GM19023 (cell line): ENCODE measurements around the gene CSPG5.

Experiments
- ATAC-seq: cut with Tn5 transposase; IDR thresholded peaks from one replicate; pipeline ENCODE4 v1.9.1; 2021; ENCODE audit warnings: mild to moderate bottlenecking, moderate library complexity; ENCODE audit not compliant: unreplicated experiment

CSPG5 gene

DNA sequence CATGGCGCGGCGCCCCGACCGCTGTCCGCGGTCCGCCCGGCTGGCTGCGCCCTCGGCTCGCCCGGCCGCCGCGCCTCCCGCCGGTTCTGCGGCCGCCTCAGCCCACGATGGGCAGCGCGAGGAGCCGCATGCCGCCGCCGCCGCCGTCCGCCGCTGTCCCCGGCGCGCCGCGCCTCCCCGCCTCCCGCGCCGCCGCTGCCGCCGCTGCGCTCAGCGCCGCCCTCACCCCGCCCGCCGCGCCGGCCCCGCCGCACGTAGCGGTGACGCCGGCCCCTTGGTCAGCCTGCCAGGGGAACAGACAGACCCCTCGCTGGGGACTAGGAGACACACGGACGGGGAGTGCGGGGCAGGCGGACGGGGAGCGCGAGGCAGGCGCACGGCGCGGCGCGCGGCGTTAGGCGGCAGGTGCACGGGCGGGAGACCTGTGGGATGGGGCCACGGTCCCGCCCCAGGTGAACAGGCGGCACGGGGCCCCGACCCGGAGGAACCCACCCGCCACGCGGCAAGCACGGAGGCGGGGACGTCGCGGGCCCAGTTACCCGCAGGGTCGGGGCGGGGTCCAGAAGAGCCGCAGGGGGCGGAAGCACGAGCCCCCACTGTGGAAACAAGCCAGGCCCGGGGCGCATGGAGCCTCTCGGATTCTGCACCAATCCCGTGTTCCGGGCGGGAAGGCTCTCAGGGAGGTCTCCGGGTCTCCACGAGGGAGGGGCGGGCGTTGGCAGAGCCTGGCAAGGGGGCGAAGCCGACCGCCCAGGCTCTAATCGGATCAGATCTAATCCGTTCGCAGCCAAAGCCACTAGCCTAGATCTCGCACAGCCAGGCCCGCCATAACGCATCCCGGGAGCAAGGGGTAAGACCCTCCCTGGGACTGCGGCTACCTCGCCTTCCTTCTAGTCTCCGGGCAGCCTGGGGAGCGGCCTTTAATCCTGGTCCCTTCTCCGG is at the start of gene CSPG5:
Gene CSPG5 (minus strand): TSS at position 175 of the 942 bp plus-strand sequence. CDS start 172 bp downstream, at position 3.
- peak; percentile 65 for ATAC-seq

GRCh38 chr3:47628426-47628825 is 49.8 kb upstream of the CSPG5 start:
- no peak for ATAC-seq

DNA sequence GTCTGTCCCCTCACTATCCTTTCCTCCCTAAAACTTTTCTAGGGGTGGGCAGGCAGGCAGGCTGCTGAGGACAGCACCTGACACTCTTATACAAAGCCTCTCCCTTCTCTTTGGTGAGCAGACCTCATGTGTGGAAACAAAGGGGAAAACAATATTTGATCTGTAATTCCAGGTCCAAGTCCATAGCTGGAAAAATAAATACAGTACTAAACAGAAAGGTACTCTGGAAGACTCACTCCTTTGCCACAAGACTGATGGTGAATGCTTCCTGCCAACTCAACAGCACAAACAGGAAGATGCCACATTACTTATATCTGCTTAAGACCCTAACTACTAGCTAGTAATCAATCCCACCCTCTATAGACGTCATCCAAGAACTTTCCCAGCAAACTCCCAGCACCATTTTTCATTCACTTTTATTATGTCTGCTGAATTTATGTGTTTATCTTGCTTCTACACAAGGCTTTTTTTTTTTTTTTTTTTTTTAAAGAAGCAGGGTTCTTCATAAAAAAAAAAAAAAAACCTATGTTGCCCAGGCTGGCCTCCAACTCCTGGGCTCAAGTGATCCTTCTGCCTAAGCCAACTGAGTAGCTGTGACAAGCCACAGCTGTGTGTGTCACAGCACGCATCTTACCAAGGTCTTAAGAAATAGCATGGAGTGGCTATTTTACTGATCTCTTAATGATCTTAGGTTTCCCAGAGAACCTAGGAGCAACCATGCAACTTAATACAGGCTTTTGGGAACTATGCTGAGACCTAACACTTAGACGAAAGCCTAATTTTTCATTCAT is 44.2 kb upstream of the CSPG5 start:
- ATAC-seq: no peak

GRCh38 chr3:47617086-47618010 is 38.7 kb upstream of the CSPG5 start:
- no peak for ATAC-seq

- no peak for ATAC-seq
Measured at GRCh38 chr3:47614788-47615187, 36.1 kb upstream of the CSPG5 start.

DNA sequence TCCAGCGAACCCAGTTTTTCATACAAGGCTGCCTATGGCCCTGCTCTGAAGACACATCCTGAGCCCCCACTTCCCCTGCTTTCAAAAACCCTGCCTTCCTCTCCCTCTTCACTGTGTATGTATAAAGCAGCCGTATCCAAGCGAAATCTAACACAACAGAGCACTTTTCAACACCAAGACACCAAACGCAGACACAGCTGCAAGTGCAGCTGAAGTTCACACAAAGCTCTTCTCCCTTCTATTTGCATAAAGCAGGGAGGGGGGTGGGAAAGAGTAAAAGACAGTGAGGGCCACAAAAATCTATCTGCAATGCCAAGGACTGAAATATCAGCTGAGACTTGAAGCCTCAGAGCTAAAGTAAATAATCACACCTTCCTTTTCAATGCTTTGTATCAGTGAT is 35.1 kb upstream of the CSPG5 start:
- ATAC-seq: no peak

- no peak for ATAC-seq
Measured at GRCh38 chr3:47612879-47613278, 34.2 kb upstream of the CSPG5 start.

DNA sequence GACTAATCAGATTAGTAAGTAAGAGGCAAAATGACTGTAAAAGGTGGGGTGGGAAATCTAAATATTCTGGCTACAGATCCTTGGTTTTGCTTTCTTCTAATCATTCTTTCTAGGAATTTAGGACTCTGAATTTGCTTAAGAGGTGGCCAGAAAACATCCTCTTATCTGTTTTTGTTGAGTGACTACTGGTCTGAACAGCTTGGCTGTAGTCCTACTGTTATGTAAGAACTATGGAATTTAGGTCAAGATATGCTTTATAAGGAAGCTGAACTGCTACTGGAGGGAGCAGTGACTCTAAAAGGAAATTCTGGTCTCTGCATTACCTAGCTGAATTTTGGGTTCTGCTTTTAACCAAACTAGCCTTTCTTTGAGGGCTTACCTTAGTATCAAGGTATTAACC is 33.5 kb upstream of the CSPG5 start:
- ATAC-seq: no peak

- no peak for ATAC-seq
Measured at GRCh38 chr3:47611576-47611975, 32.9 kb upstream of the CSPG5 start.

DNA sequence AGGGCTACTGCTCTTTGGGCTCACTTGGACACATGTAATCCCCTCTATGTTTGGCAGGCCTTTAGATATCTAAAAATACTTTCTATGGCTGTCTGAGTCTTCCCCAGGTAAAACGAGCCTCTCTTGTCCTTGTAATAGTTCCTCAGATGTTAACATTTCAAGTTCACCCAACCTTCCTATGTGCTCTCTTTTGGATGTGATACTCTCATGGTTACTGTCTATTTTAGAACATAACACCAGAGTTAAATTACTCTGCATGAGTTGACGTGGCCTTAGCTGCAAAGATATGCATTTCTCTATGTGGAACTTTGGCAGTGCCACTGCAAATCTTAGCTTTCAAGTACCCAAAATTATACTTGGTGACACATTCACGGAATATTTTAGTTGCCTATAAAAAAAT is 31.9 kb upstream of the CSPG5 start:
- ATAC-seq: no peak

DNA sequence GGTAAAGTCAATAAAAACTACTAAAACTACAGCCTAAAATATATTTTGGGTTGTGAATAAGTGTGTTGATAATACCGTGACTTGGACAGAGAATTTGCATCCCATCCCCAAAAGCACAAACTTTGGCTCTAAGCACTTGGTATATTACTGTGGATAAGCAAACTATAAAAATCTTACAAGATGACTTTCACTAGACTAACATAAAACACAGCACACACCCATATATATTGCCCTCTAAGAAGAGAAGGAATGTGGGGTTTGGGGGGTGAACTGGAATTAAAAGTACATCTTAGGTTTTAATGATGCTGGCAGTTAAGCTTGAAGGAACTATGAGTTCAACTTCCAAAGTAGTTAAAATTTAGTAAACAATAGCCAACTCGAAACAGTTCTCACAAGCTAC is 28.7 kb upstream of the CSPG5 start:
- ATAC-seq: no peak

GRCh38 chr3:47606165-47606564 is 27.5 kb upstream of the CSPG5 start:
- ATAC-seq: no peak

- no peak for ATAC-seq
Measured at GRCh38 chr3:47605652-47606051, 27.0 kb upstream of the CSPG5 start.

DNA sequence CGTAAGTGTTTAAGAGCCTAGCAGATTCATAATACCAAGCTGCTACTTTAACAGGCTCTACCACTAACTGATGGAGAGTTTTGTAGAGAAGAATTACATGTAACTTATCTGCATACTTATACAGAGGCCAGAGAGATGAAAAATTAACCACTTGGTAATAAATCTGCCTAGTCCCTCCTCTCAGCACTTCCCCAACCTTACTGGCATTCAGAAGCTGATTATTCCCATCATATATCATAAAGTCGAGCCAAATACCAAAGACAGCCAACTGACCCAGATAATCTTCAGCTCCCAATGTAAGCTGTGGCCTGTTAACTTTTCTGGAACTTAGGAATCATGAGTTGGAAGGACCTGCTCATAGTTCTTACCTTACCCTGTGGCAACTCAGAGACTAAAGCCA is 25.5 kb upstream of the CSPG5 start:
- ATAC-seq: no peak

GRCh38 chr3:47603332-47603731 is 24.7 kb upstream of the CSPG5 start:
- no peak for ATAC-seq

DNA sequence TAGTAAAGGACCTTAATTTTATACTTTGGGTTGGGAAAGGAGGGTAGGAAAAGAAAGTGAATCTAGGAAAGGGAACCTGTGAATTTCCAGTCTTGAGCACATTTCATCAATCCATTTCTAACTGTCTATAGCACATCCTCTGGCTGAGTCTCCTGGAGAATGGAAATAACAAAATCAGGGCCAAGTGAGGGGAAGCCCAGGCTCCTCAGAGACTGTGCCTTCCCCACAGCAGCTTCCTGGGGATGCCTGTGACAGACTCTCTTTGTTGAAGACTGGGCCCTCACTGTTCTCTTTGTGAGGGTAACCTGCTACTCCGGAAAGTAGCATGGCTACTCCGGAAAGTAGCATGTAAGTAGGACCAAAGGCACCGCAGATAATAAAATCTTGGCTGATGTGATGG is 22.6 kb upstream of the CSPG5 start:
- ATAC-seq: no peak

DNA sequence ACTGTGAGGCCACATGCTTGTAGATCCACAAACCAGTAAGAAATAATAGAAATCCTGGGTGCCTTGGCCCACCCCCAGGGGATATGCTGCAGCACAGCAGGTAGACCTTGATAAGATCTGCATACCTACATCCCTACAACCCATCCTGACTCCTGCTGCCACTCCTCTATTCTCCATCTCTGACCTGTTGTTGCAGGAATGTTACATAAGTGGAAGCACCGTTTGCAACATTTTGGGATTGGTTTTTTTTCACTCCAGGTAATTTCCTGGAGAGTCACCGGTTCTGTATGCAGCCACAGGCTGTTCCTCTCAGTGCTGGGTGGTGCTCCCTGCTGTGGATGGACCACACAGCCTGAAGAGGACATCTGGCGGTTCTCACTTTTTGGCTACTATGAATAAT is 16.1 kb upstream of the CSPG5 start:
- no peak for ATAC-seq

- ATAC-seq: no peak
Measured at GRCh38 chr3:47592066-47592795, 13.6 kb upstream of the CSPG5 start.

GRCh38 chr3:47590216-47590615 is 11.6 kb upstream of the CSPG5 start:
- no peak for ATAC-seq

DNA sequence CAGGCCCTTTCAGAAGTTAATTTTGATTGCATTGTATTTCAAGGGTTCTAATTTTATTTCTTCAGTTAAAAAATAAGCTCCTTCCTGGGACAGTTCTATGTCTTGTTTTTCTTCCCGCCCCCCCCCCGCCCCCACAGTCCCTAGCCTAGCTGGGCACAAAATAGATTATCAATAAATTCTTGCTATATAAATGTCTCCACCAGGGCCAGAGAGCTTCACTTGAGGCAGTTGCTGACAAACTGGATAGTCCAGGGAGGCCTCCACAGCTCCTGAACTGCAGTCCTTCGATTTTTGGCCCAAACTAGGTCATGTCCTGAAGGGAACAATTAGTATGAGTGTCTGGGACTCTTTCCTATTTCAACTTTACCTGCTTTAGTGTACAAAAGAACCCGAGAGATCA is 9.9 kb upstream of the CSPG5 start:
- no peak for ATAC-seq
